KMS-11 (cell line): ENCODE data around the gene FAM111B.

ENCODE experiments used
- H2AFZ ChIP-seq: fragments of 200-600 bp; sonication (generic); 2 replicates; pipeline ENCODE4 v1.6.1; 2016; ENCODE audit warnings: antibody characterized with exemption, mixed run types, low read depth
- H3K27ac ChIP-seq: fragments of 200-600 bp; sonication (generic); 2 replicates; pipeline ENCODE4 v1.6.1; 2016; ENCODE audit warnings: mild to moderate bottlenecking, mixed run types
- H3K27me3 ChIP-seq: fragments of 200-600 bp; sonication (generic); 2 replicates; pipeline ENCODE4 v1.6.1; 2017; ENCODE audit warnings: mild to moderate bottlenecking, low read depth, mixed run types, moderate library complexity; ENCODE audit not compliant: insufficient read depth
- H3K36me3 ChIP-seq: fragments of 200-600 bp; sonication (generic); 2 replicates; pipeline ENCODE4 v1.6.1; 2017; ENCODE audit warnings: mild to moderate bottlenecking, mixed run types; ENCODE audit not compliant: insufficient read depth
- H3K4me1 ChIP-seq: fragments of 200-600 bp; sonication (generic); 2 replicates; pipeline ENCODE4 v1.6.1; 2016; ENCODE audit warnings: mild to moderate bottlenecking, low read depth, mixed run types; ENCODE audit not compliant: poor library complexity, severe bottlenecking
- H3K4me2 ChIP-seq: fragments of 200-600 bp; sonication (generic); 2 replicates; pipeline ENCODE4 v1.7.0; 2016; ENCODE audit warnings: mild to moderate bottlenecking, mixed run types
- H3K4me3 ChIP-seq: fragments of 200-600 bp; sonication (generic); IDR thresholded peaks from 2 replicates; pipeline ENCODE4 v1.6.1; 2017; ENCODE audit warnings: low read depth, low read length, mixed read lengths; ENCODE audit not compliant: insufficient read depth
- H3K79me2 ChIP-seq: fragments of 200-600 bp; sonication (generic); 2 replicates; pipeline ENCODE4 v1.6.1; 2016; ENCODE audit warnings: low read depth, mixed run types; ENCODE audit not compliant: insufficient read depth
- H3K9ac ChIP-seq: fragments of 200-600 bp; sonication (generic); 2 replicates; pipeline ENCODE4 v1.6.1; 2016; ENCODE audit warnings: mild to moderate bottlenecking, mixed run types
- H4K20me1 ChIP-seq: fragments of 200-600 bp; sonication (generic); 2 replicates; pipeline ENCODE4 v1.6.1; 2016; ENCODE audit warnings: mild to moderate bottlenecking, mixed run types; ENCODE audit not compliant: insufficient read depth
- CTCF ChIP-seq: fragments of 200-600 bp; sonication (generic); conservative IDR thresholded peaks from 2 replicates; pipeline ENCODE4 v1.6.1; 2017; ENCODE audit warnings: low read depth, mild to moderate bottlenecking, antibody characterized with exemption, low read length, moderate library complexity, mixed read lengths

The FAM111B gene

DNA sequence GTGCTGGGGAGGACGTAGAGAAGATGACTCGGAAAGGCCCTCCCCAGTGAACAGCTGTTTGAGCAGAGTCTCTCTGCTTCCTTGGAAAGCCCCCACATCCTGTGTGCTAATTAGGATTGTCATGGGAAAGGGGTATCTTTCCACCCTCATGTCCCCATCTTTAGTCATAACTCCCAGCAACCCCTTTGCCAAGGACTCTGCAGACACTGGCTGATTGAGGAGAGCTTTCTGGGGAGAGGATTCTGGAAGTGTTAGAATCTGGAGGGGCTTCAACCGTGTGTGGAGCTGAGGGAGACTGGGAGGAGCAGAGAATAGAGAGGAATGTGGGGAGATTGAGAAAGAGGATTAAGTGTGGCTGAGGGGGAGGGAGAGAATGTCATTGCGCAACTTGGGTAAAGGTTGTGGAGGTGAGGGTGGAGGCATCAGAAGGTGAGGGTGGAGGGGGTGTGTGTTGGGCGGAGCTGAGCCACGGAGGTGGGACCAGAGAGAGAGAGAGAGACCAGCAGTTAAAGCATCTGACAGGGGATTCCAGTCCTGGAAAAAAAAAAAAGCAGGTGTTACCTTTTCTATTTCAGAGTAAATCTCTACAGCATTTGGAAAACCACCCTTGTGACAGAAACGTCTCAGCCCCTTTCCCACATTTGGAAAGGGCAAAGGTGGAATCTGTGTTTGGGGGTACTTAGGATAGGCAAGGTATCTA, 67.1 kb downstream of the FAM111B start:
- Histone ChIP-seq H4K20me1 (no peaks in the 10 kb centered on the region), H3K36me3 (no peaks in the 10 kb centered on the region), H3K4me3 (no peak overlapping the region), H2AFZ (no peak overlapping the region), H3K4me1 (peaks cover 21% of the 10 kb centered on the region), H3K27ac (no peak overlapping the region), H3K27me3 (no peaks in the 10 kb centered on the region), H3K9ac (no peak overlapping the region), H3K4me2 (no peak overlapping the region), H3K79me2 (no peaks in the 10 kb centered on the region)
- no peak for TF ChIP-seq CTCF

GRCh38 chr11:59174664-59175033, 67.6 kb downstream of the FAM111B start:
- Histone ChIP-seq H3K4me2 (no peak overlapping the region), H4K20me1 (no peaks in the 10 kb centered on the region), H2AFZ (no peak overlapping the region), H3K27me3 (no peaks in the 10 kb centered on the region), H3K4me3 (no peak overlapping the region), H3K79me2 (no peaks in the 10 kb centered on the region), H3K9ac (no peak overlapping the region), H3K36me3 (no peaks in the 10 kb centered on the region), H3K27ac (no peak overlapping the region), H3K4me1 (peaks cover 26% of the 10 kb centered on the region)
- no peak for TF ChIP-seq CTCF

- H3K36me3 ChIP-seq: no peaks in the 10 kb centered on the region
- no peak overlapping the region for H3K4me3 ChIP-seq
- no peaks in the 10 kb centered on the region for H3K27me3 ChIP-seq
- no peak overlapping the region for H3K9ac ChIP-seq
- H2AFZ ChIP-seq: no peak overlapping the region
- H3K4me2 ChIP-seq: no peak overlapping the region
- no peak overlapping the region for H3K27ac ChIP-seq
- peaks cover 30% of the 10 kb centered on the region for H3K4me1 ChIP-seq
- no peak for TF ChIP-seq CTCF
- no peaks in the 10 kb centered on the region for H3K79me2 ChIP-seq
- no peaks in the 10 kb centered on the region for H4K20me1 ChIP-seq
These were observed 68.1 kb downstream of the FAM111B start for GRCh38 chr11:59175091-59175501.

DNA sequence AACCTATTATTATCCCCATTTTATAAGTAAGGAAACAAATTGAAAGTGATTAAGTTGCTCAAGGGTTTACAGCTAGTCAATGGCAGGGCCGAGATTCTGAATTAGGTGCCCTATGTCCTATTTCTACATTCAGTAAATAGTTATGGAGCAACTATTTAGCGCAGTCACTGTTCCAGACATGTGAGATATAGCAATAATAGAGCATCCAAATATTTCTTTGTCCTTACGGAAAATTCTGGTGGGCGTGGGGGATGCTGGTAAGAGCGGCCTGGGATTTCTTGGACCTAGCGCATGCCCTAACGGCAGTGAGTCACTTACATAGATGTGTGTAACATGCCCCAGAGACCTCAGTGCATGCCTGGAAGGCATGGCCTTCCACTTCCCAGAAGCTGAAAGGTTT, 69.3 kb downstream of the FAM111B start:
- no peak overlapping the region for H3K9ac ChIP-seq
- TF ChIP-seq CTCF: no peak
- H3K4me1 ChIP-seq: peaks cover 25% of the 10 kb centered on the region
- no peaks in the 10 kb centered on the region for H3K79me2 ChIP-seq
- no peak overlapping the region for H3K4me3 ChIP-seq
- H3K27me3 ChIP-seq: no peaks in the 10 kb centered on the region
- no peaks in the 10 kb centered on the region for H3K36me3 ChIP-seq
- H3K4me2 ChIP-seq: no peak overlapping the region
- H3K27ac ChIP-seq: no peak overlapping the region
- no peak overlapping the region for H2AFZ ChIP-seq
- H4K20me1 ChIP-seq: no peaks in the 10 kb centered on the region
